ENCODE data around the gene TBC1D30.

- TF ChIP-seq CTCF (IDR thresholded peaks at IDR 0.05) = no peak
- TF ChIP-seq ZFX (IDR thresholded peaks at IDR 0.05; ENCODE audit: borderline replicate concordance) = no peak
Observed at GRCh38 chr12:64884728-64885127, 60.3 kb downstream of the TBC1D30 start.
